ENCODE data around the gene SLC25A26.
A peak's percentile ranks its signal among the peaks of the same experiment; 100 is the strongest.

GRCh38 chr3:66220602-66221377 lies at the start of gene SLC25A26:
- TF ChIP-seq POLR2A (IDR thresholded peaks at IDR 0.05) (peak; percentile 28 to 36), EP300 (IDR thresholded peaks at IDR 0.05) (peak in 1 of 2 donors; percentile 88)
- TF ChIP-seq, protein P1, sequence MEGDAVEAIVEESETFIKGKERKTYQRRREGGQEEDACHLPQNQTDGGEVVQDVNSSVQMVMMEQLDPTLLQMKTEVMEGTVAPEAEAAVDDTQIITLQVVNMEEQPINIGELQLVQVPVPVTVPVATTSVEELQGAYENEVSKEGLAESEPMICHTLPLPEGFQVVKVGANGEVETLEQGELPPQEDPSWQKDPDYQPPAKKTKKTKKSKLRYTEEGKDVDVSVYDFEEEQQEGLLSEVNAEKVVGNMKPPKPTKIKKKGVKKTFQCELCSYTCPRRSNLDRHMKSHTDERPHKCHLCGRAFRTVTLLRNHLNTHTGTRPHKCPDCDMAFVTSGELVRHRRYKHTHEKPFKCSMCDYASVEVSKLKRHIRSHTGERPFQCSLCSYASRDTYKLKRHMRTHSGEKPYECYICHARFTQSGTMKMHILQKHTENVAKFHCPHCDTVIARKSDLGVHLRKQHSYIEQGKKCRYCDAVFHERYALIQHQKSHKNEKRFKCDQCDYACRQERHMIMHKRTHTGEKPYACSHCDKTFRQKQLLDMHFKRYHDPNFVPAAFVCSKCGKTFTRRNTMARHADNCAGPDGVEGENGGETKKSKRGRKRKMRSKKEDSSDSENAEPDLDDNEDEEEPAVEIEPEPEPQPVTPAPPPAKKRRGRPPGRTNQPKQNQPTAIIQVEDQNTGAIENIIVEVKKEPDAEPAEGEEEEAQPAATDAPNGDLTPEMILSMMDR (IDR thresholded peaks at IDR 0.05): no peak

Data from tibial nerve (tissue), 4 donors.